Testis (tissue), 2 donors: ENCODE results near the gene SLC2A1.

Experiments used
- POLR2A ChIP-seq: fragments of 450-650 bp; IDR thresholded peaks from one replicate; pipeline ENCODE4 v1.6.1; 2017; ENCODE audit warnings: antibody characterized with exemption, mild to moderate bottlenecking, moderate library complexity
- TF ChIP-seq, protein P1 (sequence below), 3 experiments: fragments of 450-650 bp in 2 of 3; fragments of 200-600 bp in 1 of 3; sonication (generic) in 1 of 3; IDR thresholded peaks; one replicate each; pipeline ENCODE4 v1.5.1; 2016 to 2019; ENCODE audit warnings: antibody characterized with exemption in 3 of 3, mild to moderate bottlenecking in 2 of 3, moderate library complexity in 1 of 3

DNA sequence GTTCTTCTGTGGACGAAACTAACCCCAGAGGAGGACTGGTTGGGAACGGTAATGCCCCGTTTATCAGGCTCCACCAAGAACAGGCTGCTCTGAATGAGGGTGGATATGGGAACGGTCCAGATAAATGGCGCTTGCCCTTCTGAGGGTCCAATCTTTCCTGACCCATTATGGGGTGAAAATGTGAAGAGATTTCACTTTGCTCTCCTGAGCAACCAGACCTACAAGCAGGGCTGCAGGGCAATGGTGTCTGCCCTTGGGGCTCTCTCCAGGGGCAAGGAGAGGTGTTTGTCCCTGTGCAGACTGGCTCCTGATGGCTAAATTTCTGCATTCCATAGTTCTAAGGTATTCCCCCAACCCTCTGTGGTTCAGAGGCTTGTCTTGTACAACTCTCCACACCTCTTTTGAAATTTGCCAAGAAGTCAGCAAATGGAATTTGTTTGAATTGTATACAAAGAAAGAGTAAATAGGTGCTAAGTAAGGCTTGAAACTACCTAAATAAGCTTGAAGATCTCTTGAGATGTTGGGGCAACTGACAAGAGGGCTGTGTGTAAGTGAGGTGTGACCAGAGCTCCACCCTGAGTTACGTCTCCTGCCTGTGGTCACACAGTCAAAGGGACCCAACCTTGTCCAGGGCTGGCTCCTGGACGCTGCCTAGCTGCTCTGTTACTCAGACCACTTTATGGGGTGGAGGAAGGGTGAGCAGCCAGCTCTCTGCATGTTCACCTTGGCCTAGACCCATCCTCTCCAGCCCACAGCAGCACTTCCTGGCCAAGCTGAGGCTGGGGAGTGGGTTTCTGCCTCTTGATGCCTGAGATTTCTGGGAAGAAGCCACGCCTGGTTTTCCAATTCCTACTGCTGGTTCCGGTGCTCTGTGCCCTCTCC is 24.8 kb downstream of the SLC2A1 start:
- no peak for TF ChIP-seq POLR2A
- TF ChIP-seq, protein P1, sequence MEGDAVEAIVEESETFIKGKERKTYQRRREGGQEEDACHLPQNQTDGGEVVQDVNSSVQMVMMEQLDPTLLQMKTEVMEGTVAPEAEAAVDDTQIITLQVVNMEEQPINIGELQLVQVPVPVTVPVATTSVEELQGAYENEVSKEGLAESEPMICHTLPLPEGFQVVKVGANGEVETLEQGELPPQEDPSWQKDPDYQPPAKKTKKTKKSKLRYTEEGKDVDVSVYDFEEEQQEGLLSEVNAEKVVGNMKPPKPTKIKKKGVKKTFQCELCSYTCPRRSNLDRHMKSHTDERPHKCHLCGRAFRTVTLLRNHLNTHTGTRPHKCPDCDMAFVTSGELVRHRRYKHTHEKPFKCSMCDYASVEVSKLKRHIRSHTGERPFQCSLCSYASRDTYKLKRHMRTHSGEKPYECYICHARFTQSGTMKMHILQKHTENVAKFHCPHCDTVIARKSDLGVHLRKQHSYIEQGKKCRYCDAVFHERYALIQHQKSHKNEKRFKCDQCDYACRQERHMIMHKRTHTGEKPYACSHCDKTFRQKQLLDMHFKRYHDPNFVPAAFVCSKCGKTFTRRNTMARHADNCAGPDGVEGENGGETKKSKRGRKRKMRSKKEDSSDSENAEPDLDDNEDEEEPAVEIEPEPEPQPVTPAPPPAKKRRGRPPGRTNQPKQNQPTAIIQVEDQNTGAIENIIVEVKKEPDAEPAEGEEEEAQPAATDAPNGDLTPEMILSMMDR (IDR thresholded peaks at IDR 0.05) = no peak
